NCI-H187 (cell line): ENCODE results near the gene HES5.
A peak's percentile ranks its signal among the peaks of the same experiment; 100 is the strongest.

Experiments used
- DNase-seq, 2 experiments: peaks; one replicate each; lab custom pipeline; 2025; lab: John Stamatoyannopoulos, UW

The HES5 gene

DNA sequence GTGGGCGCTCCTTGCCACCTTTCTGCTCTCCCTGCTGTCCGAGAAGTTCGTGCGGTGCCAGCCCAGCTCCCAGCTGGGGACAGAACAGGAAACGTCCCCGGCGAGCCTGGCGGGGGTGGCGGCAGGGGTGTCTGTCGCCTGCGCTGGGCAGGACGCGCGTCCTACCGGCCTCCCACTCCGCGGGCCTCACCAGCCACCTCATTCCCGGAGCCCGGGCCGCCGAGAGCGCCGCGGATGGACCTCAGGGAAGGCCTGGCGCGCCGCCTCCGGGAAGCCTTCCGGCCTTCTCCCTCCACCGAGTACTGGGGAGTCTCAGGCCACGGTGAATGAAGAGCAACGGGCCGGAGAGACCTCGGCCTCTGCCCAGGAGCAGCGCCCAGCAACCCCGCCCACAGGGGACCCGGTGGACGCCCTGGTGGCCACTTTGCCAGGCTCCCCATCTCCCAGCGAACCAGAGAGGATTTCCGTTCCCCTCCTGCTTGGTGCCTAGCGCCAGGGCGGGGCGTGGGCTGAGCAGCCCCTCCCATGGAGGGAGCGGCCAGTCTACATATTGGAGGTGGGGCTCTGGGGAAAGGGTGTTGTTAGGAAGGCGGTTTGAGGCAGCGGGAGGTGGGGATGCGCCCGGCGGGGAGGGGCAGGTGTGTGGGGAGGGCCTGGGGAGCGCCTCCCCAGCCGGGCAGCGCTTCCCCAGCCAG lies 16.6 kb upstream of the HES5 start:
- peak; percentile 20 to 73 for DNase-seq

DNA sequence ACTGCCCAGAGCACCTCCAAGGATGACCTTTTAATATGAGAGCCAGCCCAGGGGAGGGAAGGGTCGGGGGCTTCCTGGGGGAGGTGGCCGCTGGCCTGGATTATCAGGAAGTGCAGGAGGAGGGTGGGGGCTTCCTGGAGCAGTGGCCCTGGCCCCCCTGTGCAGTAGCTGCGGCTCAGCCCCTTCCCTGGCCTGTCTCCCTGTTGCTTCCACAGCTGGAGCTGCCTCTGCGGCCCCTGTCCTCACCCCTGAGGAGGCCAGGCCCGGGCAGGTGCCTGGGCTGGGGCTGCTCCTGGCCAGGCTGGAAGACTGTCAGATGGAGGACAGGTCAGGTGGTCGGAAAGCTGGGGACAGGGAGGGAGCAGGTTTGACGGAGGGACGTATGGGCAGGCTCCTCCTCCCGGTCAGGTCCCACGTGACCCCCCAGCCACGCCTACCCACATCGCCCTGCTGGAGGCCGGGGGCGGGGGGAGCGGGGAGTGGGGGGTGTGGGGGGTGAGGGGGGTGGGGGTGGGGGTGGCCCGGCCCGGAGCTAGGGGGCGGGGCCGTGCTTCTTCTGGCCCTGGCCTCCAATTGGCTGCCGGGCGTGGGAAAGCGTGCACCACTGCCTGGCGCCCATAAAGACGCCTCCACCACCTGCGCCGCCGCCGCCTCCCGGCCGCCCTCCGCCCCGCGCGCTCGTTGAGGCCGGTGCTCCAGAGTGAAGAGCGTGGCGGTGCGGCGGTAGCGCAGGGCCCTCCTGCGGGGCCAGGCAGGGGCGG lies 15.9 kb upstream of the HES5 start:
- DNase-seq: peak; percentile 30 to 58

DNA sequence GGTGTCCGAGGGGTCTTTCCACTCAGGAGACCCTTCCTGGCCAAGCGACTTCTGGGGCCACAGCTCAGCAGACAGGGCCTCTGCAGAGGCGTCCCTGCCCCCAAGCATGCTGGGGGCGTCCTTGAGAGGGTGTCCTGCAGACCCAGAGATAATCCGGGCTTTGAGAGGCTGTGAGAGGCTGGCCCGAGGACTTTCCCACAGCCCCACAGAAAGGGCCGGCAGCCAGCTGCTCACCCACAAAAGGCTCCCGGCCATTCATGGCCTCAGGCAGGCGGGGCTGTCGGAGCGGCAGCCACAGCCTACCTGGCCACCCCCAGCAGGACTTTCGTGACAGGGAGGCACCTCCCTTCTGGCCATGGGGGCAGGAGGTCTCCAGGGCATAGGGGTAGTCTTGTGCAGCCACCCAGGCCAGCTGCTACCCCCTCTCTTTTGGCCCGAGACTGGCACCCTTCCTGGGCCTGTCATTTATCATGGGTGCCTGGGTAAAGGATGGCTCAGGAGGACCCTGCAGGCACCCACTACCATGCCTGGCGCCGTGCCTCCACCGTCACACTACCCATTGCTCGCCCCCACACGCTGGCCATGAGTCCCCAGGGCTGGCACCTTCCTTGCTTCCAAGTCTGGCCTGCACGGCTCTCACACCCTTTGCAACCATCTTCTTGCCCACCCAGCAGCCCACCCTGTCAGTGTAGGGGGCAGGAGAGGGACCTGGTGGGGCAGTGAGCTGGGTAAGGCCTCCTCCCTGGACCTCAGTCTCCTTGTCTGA lies 15.0 kb upstream of the HES5 start:
- no peak for DNase-seq

DNA sequence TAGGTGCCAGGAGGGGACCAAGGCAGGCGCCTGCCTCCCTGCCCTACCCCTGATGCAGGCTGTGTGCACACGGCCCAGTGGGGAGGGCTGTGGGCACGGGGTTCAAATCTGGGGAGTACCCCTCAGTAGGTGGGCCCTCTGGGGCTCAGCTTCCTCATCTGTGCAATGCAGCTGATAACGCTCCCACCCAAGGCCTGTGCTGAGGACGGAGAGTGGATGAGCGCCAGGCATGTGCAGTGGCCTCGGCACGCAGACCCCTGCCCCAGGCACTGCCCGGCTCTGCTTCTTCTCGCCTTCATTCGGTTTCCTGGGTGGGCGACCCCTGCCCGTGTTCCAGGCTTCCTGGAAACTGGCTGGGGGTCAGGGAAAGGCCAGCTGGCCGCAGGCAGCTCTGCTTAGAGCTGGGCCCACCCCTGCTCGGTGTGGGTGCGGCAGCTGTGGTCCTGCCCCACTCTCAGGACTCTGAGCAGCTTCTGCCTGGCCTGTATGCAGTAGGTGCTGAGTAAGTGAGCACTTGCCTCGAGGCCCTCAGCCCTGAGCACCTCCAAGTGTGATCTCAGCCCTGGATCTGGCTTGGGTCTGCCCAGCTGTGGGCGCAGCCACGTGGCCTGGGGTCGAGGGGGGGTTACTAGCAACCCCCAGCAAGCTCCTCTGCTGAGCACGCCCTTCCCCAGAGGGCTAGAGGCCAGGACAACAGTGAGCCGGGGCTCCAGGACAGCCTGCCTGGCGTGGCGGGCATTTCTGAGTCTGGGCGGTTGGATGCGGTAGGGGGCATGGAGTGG lies 14.2 kb upstream of the HES5 start:
- DNase-seq: no peak

DNA sequence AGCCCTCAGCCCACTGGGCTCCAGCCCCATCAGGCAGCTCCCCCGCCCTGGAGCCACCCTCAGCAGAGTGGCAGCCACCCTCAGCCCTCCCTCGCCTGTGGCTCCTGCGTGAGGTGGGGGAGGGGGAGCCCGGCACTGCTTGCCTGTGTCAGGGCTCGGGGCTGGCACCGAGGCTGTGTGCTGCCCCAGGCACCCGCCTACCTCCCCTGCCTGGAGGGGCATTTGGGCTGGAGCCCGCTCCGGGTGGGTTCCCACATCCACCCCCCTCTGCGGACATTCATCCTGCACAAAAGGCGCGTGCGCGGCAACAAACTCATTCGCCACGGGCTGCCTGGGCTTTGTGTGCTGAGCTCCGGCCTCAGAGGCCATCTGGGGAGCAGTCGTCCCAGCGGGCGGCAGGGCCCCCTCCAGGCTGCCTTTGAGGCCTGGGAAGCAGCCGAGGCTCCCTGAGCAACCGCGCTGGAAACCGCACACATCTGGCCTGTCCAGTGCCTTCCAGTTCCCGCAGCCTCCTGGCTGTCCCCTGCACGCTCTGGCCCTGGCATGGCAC lies 13.6 kb upstream of the HES5 start:
- no peak for DNase-seq

DNA sequence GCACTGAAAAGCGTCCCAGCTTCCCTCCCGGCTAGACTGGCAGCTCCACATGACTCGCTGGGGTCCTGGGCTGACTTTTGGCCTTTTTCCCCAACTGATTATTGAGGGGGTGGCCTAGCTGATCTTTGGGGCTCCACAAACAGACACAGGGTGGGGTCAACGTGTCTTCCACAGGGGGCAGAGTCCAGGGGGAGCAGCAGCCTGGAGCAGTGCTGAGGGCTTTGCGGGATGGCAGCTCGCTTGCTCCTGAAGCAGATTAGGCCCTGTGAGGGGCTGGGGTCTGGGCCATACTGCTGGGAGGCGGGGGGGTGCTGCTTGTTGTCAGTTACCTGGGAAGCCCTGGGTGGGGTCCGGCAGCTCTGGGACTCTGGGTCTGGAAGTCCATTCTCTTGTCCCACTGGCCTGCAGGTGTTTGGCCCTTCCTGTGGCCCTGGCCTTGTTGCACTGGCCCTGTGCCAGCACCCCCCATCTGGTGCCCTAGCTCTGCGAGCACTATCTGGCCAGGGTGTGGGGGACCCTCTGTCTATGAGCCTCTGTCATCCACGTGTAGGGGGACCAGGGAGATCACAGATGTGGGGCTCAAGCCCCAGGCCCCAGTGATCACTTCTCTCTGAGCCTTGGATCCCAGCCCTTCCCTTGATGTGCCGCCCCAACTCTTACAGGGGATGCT lies 12.3 kb upstream of the HES5 start:
- DNase-seq: no peak

DNA sequence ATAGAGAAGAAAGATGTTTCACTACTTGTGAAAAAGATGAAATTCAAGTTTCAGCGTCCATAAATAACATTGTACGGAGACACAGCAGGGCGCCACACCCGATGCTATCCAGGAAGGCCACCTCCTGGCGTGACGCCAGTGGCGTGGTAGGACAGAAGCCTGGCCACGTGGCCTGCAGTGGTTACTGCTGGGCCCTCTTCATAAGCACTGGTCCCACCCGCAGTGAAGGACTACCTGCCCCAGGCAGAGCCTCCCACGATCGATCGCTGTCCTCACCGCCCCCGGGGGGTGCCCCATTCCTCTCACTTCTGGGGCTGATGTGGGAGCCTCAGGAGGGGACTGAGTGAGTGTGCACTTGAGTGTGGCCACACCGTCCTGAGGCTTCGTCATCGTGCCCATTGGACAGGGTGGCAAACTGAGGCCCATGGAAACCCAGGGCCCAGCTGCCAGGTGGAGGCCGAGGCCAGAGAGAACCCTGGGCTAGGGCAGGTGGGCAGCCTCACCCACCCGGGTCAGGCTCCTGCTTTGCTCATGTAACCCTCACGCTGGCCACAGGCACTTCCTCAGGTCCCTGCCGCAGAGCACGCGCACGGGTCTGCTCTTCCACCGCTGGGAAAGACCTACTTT lies 11.7 kb upstream of the HES5 start:
- DNase-seq: no peak

DNA sequence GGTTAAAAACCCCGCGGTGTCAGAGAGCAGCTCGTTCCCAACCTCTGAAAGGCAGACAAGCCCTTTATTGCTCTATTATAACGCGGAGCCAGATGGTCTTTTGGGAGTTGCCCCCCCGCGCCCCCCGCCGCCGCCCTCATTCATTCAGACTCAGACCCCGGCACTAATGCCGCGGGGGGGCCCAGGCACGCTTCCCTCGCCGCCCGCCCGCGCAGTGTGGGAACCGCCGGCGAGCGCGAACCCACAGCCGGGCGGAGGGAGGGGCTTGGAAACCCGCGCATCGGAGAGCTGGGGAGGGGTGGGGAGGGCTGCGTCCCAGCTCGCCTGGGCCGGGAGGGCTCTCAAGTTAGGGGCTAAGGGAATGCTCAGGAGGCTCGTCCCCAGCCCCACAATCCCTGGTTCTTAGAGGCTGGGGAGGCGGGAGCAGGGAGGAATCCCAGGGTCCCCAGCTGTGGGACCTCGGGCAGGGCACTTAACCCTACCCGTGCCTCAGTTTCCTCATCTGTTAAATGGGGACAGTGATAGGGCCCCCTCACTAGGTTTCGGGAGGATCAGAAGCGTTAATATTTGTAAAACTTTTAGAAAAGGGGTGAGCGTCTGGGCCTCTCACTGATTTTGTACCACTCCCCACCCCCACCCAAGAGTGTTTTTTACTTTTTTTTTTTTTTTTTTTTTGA lies 10.9 kb upstream of the HES5 start:
- DNase-seq: no peak

DNA sequence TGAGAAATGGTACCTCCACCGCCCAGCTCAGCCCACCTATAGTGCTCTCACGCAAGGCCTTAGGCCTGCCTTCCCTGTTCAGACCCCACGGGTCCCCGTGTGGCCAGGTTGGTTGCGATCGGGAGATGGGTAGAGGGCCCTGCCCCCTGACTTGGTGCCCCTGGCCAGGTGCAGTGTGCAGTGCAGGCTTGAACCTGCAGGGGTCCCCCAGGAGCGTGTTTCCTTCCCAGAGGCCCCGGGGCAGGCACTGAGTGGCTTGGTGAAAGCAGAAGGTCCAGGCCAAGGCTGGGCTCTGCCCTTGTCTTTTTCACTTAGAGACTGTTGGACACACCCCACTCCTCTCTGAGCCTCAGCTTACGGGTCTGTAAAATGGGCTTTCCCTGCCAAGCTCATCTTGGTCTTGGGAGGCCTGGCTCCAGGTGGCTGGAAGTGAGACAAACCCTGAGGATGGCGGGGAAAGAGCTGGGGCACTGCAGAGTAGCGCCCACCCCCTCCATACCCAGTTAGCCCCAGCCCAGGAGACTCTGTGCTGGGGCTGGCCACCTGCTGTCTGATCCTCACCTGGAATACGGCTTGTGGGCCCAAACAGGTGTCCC lies 9.3 kb upstream of the HES5 start:
- no peak for DNase-seq

DNA sequence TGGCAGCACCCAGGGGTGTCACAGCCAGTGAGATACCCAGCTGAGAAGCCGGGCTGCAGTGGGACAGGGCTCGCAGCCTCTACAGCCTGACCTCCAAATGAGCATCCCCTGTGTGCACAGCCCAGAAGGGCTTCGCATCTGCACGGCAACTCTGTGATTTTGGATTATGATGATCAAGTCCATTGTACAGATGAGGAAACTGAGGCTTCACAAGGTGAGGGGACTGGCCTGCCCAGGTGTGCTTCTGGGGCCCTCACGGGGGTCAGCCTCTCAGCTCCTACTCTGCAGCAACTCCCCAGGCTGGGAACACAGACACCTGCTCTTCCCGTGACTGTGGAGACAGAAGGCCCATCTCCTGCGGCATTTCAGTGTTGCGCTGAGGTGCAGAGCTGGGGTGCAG lies 8.8 kb upstream of the HES5 start:
- DNase-seq: no peak

DNA sequence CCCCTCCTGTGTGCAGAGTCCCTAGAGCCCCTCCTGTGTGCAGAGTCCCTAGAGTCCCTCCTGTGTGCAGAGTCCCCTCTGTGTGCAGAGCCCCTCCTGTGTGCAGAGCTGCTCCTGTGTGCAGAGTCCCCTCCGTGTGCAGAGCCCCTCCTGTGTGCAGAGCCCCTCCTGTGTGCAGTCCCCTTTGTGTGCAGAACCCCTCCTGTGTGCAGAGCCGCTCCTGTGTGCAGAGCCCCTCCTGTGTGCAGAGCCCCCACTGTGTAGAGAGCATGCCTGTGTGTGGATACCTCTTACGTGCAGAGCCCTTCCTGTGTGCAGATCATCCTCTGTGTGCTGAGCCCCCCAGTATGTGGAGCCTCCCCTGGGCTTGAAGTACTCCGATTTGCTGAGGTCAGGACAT lies 8.3 kb upstream of the HES5 start:
- no peak for DNase-seq

DNA sequence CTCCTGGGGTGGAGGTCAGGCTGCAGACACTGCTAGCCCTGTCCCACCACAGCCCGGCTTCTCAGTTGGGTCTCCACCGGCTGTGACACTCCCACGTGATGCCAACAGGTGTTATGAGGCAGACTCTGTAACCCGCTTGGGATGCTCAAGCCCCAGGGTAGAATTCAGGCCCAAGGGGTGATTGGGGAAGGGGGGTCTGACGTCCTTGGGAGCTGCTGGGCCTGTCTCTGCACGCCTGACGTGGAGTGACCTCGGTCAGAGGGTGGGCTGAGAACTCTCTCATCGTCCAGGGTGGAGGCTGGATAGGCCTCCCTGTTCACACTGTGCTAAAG lies 7.7 kb upstream of the HES5 start:
- DNase-seq: no peak

DNA sequence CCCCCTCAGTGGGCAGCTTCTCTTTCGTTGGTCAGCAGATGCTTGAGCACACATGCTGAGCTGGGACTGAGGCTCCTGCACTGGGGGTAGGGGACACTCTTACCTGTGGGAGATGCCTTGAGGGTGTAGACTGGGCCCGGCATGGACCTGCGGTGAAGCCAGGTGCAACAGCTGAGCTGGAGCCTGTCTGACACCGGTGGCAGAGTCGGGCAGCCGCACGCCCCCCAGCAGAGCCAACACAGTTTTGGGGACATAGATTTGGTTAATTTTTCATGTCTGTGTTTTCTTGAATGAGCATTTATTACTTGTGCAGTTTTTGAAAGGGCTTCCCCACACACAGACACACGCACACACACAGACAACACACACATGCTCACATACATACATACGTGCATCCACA lies 5.9 kb upstream of the HES5 start:
- DNase-seq: no peak

DNA sequence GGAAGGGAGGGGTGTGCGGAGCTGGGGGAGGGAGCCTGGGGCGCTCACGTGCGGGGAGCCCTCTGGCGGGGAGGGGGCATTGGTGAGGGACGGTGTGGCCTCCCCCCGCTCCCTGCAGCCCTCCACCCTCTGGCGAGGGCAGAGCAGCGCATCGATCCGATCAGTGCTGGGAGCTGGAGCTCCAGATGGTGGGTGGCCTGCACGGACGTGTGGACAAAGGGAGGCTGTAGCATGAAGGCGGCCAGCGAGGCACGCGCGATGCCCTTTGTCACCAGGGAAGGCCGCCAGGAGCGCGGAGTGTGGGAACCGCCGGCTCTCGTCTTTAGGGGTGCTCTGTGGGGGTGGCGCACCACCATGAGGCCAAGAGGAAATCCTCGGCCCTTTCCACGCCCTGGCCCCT lies 5.4 kb upstream of the HES5 start:
- DNase-seq: no peak

DNA sequence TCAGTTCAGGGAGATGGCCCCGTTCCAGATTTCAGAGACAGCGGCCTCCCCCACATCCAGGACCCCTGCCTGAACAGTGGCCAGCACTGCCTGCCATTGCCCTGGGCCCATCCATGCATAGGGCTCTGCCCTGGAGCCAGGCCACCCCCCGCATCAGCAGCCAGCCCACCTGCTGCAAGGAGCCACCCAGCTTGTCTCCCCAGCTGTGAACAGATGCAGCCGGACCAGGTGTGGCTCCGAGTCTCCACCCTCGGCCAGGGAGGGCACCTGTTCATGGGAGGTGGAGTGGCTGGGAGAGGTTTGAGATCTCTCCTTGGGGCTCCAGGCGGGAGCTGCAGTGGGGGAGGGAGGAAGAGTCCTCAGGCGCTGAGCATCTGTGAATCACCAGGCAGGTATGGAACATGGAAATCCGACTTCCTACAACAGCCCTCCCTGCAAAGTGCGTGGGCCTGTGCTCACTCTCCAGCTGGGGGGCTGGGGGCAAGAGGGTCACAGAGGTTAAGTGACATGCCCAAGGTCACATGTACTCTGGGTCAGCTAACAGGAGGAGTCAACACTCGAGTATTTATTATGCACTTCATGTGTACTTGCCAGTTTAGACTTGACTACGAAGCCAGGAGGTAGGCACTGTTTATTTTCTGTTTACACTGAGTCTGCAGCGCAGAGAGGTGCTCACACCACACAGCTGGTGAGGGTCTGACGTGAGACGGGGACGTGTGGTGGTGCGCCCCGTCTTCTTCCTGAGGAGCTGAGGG lies 4.8 kb upstream of the HES5 start:
- peak; percentile 43 to 56 for DNase-seq

DNA sequence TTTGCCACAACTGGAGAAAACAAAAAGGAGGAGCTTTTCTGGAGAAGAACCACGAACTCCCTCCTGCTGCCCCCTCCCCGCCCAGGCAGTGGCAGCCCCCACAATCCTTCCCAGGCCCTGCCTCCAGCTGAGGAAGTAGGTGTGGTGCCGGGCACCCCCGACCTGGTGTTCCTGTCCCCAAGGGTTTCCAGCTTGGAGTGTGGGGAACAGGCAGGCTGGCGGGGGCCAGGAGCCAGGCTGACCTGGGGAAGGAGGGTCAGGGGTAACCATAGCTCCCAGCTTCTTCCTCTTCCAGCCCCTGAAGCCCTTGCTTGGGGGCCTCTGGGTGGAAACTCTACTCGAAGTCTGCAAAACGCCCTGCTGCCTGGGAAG lies 4.2 kb upstream of the HES5 start:
- DNase-seq: no peak

DNA sequence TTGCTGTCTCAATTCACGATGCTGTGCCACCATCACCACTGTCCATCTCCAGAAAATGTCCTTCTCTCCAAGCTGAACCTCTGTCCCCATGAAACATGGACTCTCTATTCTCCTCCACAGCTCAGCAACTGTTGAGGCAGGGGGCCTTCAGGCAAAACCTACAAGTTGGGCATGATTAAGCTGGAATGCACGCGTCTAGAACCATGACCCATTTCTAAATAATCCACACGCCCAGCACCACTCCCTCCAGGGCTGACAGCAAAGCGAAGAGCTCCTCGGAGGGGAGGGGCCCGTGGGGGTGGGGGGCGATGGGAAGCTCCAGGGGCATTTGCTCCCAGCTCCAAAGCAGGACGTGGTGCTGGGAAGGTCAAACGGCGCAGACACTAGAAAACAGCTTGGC lies 3.3 kb upstream of the HES5 start:
- no peak for DNase-seq

DNA sequence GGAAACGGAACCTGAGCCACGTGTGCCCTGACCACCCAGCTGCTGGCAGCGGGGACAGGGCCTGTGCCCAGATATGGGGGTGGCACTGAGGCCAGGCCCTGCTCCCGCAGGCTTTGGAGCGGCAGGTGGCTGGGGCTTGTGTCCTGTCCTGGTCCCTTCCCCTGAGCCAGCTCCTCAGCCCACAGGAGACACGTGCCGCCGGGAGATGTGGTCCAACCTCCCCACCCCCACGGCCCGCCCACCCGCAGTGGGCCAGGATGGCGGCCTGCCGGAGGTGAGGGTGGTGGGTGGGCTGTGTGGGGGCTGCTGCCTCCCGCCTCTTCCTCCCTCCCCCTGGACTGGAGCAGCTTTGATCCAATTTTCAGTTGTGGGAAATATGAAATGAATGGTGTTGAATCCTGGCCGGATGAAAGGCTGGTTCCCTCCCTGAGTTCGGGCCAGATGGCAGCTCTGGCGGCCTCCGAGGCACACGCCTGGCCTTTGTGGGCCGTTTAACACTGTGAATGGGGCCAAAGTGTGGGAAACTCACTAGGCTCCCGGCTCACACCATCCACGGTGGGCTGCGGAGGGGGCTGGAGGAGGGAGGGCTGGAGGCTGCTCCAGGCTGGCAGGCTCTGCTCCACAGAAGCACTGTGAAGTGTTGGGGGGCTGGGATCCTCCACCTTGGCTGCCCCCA lies 2.6 kb upstream of the HES5 start:
- DNase-seq: no peak
